HCEC 1CT (cell line): ENCODE measurements around the gene RBMS1.

ENCODE experiments used
- DNase-seq: peaks from one replicate; pipeline ENCODE4 v3.0.0-alpha.2; 2017

RBMS1 gene

GRCh38 chr2:160294889-160295288 is 198.7 kb downstream of the RBMS1 start:
- no peak for DNase-seq

DNA sequence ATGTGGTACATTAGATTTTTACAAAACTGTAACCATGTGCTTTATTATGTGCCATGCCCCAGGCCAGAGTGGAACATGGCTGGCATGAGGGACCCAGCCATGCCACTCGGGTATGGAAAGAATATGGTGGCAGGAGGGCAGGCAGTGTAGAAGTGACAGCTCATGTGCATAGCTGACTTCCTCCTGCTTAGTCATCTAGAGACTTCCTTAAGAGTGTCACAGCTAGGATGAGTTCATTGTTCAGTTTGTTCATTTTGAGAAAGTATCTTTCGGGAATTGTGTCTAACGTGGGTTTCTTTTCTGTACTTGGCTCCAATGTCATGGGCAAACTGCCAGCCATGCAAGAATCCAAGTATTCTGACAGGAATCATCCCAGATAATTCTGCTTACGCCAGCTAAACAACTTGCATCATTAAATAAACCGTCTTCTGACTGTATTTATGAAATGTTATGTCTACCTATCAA is 199.2 kb downstream of the RBMS1 start:
- peak; percentile 78 for DNase-seq

- DNase-seq = peak; percentile 96
Observed at GRCh38 chr2:160293391-160294091, 200.1 kb downstream of the RBMS1 start.

DNA sequence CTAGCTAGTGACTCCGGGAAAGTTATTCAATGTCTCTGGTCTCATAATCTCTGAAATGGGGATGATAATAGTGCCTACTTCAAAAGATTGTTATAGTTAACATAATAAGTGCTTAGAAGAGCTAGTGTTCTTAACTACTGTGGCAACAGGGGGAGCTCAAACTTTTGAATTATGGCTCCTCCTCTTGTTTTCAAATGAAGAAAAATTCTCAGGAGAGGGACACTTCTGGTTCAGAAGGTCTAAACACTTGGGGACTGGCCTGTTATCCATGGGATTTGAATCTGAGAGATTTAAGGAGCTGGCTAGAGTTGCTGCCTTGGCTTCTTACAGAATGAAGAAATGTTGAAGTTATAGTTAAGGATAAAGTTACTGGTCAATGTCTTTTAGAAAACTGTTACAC is 201.4 kb downstream of the RBMS1 start:
- DNase-seq = peak; percentile 62

GRCh38 chr2:160291382-160291781 is 202.2 kb downstream of the RBMS1 start:
- DNase-seq = no peak

- no peak for DNase-seq
Observed at GRCh38 chr2:160290598-160290997, 203.0 kb downstream of the RBMS1 start.

GRCh38 chr2:160289831-160290230 is 203.8 kb downstream of the RBMS1 start:
- DNase-seq = peak; percentile 53

DNA sequence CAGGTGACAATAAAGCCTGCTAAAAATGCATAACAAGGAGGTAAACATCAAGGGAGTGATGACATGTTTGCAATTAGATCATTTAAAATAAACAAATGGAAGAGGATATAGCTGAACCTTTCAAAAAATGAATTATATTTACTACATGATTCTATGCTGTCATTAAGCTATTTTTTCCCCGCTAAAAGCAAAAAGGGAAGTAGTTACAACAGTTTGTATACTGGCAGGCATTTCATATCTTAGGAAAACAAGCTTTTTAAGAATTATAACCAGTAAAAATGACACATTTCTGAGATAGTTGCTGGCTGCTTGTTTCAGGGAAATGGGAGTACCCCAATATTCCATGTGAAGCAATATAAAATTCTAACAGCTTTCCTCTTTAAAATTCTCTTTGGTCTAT is 204.5 kb downstream of the RBMS1 start:
- no peak for DNase-seq

- DNase-seq = no peak
Observed at GRCh38 chr2:160288324-160288723, 205.3 kb downstream of the RBMS1 start.

GRCh38 chr2:160287476-160287875 is 206.1 kb downstream of the RBMS1 start:
- DNase-seq = no peak

- no peak for DNase-seq
Observed at GRCh38 chr2:160286551-160286950, 207.1 kb downstream of the RBMS1 start.

- no peak for DNase-seq
Observed at GRCh38 chr2:160283675-160284074, 209.9 kb downstream of the RBMS1 start.

GRCh38 chr2:160282063-160282580 is 211.5 kb downstream of the RBMS1 start:
- DNase-seq = no peak

DNA sequence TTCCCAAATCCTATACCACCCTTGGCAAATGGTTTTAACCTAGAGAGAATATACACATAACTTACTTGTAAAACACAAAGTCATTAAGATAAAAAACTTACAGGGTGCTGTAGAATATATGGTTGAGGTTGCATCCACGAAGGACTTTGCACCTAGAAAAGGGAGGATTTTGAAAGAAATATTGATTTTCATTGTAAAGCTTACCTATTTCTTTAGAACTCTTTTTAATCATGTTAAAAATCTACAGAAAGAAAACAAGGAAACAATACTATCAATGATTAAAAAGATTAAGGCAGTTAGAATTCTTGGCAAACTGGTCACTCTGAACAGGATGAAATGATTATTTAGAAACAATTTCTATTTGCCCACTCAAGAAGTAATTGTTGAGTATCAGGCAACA is 212.4 kb downstream of the RBMS1 start:
- DNase-seq = no peak

DNA sequence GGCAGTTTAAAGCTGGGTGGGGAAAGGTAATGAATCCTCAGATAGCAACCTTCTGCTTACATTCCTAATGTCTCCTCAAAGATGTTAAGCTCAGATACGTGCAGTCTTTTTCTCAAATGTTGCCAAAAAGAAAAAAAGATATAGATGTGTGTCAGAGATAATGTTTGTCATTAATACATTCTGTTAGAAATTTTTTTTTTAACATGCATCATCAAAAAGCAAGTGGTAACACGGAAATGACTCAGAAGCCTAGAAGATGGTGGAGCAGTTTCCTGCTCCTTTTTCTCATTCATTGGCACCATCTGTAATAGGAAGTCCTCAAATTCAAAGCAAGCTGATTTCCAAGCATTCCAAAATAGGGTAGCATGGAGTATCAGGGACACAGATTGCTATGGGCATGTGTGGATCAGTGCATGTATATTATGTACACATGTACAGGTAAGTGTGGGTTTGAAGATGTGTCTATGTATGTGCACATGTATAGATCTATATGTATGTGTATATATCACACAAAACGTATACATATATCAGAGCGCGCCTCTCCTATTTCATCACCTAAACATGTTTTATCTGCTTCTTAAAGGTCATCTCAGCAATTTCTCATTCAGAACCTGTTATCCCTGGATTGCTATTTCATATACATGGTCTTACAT is 213.7 kb downstream of the RBMS1 start:
- peak; percentile 72 for DNase-seq

- peak; percentile 61 for DNase-seq
Observed at GRCh38 chr2:160278879-160279177, 214.8 kb downstream of the RBMS1 start.

- no peak for DNase-seq
Observed at GRCh38 chr2:160278101-160278878, 215.3 kb downstream of the RBMS1 start.

DNA sequence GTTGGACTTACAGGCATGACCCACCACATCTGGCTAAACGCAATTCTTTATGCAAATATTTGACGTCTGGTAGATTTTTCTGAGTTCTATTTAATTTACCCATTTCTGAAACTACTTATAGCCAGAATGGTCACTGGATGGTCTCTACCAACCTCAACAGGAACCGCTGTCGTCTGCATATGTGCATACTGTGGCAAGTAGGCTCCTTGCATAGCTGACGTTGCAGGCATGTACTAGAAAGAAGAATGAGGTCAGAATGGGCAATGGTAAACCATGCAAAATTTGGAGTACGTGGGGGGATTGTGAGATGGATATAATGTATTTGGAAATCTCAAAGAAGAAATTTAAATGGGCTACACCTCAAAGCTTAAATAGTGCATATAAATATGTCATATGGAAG is 216.5 kb downstream of the RBMS1 start:
- no peak for DNase-seq

DNA sequence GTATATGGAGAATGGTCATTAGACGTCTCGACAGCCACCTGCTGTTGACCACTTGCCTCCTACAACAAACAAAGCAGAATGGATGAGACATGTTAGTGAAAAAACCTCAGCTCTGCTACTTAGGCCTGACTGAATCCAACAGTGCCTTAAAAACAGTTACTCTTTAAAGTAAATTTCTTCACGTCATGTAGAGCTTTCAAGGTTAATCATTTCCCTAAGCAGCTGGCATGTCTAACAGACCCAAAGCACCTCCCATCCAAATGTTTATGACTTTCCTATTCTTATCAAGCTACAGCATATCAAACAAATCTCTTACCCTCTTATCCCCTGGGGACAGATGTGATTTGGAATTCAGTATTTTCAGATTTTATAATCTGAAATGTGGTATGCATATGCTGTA is 218.0 kb downstream of the RBMS1 start:
- DNase-seq = no peak

DNA sequence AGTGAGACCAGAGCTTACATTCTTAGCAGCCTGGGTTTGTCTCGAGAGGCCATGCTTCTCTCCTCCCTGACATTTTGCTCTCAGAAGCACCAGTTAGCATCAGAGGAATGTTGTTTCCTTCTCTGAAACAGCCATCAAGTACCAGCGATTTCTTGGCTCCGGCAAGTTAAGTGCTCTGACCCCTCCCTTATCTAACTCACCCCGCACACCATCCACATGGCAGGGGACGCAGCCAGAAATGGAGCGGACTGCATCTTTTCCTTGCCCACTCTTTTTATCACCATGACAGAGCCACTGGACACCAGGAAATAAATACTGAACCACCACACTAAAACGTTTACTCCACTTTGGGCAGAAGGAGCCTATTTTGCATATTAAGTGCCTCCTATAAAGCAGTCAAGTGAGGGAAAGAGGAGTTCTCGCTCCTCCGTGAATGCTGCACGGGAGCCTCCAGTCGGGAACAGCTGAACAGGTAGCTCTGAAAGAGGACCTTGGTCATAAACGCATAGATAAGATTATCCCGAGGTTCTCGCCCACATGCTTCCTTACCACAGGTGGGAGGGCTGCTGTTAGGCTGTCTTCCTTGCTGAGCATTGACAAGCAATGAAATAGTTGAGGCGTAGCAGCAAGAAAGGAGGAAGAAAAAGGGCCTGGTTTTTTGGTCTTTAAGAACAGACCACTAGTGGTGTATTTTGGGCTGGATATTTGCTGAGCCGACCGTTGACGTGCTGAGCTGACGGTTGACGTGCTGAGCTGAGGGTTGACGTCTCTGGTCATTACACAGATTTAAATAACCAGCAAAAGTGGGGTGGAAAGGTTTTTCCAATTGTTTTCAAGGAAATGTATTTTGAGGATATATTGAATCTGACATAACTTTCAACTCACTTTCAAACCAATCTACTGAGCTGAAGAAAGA is 222.2 kb downstream of the RBMS1 start:
- DNase-seq = no peak

DNA sequence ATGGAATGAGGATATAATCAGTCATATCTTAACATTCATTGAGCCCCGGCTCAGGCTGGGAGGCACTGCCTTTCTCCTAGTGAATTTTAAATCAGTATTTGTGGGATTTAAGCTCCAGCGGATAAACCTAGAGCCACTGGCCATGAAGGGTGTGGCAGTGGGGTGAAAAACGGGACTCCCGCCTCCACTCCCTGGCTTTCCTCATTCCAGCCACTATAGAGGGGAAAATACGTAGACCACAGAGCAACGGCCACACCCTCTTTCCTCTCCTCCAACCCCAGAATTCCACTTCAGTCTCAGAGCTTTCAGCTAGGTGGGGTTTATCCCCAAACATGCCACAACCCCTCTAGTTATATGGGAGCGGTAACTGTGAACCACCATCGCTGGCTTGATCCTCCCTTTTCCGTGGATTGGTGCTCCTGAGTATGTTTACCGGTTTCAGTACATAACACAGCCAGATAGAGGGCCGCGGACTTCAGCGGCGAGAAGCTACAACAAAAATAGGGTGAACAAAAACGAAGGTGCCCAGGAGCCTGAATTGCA is 223.0 kb downstream of the RBMS1 start:
- DNase-seq = peak; percentile 74

DNA sequence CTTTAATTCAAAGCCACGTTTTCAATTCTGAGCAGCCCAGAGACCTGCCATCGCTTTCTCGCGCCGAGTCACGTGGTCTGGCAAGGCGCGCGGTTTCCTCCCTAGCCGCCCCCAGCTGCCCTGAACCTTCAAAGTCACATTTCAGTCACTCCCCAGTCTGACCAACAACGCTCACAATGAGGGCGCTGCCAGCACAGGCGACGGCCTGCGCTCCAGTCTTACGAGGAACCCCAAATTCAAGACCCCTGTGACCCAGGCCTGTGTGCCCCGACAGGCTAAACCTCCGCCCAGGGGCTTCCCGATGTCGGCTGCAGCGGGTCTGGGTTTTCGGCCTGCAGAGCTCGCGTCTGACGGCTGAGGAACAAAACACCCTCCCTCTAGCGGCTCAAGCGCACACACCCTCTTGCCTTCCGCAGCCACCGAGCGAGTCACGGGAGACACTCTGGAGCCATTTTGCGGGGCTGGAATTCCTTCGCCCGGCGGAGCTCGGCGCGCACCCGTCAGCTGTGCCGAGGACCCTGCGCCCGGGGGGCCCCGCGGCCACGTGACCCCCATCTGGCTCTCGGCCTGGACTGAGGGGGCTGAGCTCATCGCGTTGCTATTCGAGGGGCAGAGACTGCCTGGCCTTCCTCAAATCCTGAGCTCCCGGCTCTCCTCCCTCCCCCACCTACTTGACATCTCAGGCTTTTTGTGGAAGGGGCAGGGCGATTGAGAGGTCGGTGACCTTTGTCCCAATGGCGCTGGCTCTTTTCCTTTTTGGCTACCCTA is 223.6 kb downstream of the RBMS1 start:
- peak; percentile 94 for DNase-seq
